GM19467 (cell line): ENCODE data around the gene MBD1.
"Not testable (repeated sequence)": the region's sequence is repeated elsewhere in the genome, so short reads cannot be mapped to it uniquely, and the experiment has no call there.

ENCODE experiments used
- ATAC-seq: cut with Tn5 transposase; IDR thresholded peaks from one replicate; pipeline ENCODE4 v1.9.1; 2021; ENCODE audit warnings: mild to moderate bottlenecking, moderate library complexity; ENCODE audit not compliant: unreplicated experiment

Gene MBD1, protein sequence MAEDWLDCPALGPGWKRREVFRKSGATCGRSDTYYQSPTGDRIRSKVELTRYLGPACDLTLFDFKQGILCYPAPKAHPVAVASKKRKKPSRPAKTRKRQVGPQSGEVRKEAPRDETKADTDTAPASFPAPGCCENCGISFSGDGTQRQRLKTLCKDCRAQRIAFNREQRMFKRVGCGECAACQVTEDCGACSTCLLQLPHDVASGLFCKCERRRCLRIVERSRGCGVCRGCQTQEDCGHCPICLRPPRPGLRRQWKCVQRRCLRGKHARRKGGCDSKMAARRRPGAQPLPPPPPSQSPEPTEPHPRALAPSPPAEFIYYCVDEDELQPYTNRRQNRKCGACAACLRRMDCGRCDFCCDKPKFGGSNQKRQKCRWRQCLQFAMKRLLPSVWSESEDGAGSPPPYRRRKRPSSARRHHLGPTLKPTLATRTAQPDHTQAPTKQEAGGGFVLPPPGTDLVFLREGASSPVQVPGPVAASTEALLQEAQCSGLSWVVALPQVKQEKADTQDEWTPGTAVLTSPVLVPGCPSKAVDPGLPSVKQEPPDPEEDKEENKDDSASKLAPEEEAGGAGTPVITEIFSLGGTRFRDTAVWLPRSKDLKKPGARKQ

DNA sequence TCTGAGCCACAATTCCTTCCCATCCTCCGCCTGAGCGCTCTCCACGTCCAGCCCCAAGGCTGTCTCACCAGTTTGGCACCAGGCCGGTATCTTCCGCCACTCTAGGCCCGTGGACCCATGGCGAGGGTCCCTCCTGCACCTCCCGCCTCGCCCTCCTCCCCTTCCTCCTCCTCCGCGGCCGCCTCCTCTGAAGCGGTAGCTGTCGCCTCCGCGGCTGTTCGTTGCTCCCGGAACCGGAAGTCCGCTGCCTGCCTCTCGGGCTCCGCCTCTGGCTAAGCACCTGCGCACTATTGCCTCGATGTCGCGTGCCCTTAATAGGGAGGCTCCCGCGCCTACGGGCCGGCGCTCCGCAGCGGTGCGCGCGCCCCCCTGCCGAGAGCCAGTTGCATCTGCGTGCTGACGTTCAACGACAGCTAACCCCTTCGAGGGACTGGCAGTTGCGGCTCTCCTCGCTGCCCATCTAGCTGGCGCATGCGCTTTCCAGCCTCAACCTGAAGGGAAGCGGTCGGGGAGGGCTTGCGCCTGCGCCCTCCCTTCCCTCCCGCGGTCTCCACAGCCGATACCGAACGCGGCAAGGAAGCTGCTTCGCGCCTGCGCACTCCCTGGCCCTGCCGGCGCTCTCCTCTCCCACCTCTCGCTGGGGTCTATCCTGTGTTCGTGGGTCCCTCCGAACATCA lies at the start of gene MBD1:
Gene MBD1 (minus strand): TSS at position 229 of the 677 bp plus-strand sequence. CDS start 1,531 bp downstream, outside the sequence.
- ATAC-seq = peak; percentile 87

DNA sequence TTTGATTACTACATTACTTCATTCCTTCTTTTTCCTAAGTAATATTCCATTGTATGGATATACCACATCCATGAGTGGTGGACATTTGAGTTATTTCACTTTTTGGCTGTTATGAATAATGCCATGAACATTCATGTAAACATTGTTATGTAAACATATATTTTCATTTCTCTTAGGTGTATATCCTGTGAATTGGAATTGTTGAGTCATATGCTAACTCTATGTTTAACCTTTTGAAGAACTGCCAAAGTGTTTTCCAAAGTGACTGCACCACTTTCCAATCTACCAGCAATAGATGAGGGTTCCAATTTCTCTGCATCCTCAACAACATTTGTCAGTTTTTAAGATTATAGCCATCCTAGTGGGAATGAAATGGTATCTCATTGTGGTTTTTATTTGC lies 48.9 kb upstream of the MBD1 start:
- ATAC-seq = no peak

DNA sequence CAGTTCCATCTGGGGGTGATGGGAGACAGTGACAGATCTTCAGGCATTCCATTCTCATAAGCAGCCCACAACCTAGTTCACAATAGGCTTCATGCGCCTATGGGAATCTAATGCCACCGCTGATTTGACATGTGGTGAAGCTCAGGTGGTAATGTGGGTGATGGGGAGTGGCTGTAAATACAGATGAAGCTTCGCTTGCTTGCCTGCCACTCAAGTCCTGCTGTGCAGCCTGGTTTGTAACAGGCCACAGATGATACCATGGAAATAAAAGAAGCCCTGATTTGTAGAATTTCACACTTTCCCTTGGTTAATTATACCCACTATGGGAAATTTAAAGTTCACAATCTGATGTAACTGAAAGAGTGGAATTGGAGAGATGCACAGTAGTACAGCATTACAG lies 46.7 kb upstream of the MBD1 start:
- no peak for ATAC-seq

DNA sequence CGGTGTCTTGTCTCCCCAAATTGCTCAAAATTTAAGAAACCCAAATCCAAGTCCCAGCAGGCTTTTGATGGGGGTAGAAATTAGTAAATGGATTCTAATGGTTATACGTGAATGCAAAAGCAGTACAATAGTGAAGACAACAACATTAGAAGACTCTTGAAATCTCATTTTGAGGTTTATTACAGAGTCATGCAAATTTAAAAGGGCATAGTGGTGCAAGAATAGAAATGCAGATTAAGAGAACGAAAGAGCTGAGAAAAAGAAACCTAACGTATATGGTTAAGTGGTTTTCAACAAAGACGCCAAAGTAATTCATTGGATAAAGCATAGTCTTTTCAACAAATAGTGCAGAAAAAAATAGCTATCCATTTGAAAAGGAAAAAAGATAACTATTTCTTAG lies 39.4 kb upstream of the MBD1 start:
- ATAC-seq = peak; percentile 66

DNA sequence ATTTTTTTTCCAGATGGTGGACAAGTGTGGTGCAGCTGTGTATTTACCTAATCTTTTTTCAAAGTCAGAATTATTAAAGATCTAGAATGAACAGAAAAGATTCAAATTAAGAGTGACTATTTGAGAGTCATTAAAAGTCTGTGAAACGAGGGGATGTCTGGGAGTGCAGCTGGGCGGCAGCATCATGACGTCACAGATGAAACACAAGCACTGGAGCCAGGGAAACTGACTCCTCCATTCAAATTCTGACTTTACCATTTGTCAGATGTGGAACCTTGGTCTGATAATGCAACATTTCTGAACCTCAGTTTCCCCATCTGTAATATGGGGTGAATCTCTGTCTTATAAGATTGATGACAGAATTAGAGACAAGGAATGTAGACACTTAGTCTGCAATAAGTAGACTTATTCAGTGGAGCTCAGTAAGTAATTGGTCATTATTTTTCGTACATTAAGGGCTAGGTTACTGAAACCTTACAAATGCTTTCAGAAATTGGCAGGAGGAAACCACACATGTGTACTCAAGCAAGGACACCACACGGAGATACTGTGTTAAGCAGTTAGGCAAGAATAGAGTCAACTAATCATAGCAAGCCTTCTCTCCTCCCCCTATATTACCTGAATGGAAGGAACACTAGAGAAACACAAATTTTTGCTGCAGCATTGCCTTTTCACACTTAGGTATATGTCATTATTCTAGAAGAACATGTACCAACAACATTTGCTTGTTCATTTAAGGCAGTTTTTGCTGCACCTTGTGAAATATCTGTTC lies 34.0 kb upstream of the MBD1 start:
- ATAC-seq = peak; percentile 69

DNA sequence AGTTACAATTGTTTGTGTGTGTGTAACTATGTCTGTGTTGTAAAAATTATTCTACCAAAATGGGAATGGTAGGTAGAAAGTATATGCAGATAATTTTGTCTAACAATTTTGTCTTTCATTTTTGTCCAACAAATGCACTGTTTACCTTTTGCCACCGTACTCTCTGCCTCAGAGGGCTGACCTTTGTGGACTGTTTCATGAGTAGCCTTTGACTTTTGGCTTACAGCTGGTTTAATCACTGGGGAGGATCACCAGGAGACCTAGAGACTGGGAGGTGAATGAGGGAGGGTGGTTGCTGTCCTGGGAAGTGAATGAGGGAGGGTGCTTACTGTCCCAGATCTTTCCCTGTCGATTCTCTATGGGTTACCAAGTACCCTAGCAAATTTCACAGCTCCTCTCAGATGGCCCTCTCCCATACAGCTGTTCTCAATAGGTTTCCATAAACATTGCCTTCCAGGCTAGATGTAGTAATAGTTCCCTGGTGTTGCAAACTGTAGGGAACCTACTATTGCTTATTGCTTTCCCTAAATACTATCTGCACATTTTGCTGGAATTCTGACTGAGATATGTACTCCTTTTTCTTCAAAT lies 32.6 kb upstream of the MBD1 start:
- ATAC-seq = no peak

DNA sequence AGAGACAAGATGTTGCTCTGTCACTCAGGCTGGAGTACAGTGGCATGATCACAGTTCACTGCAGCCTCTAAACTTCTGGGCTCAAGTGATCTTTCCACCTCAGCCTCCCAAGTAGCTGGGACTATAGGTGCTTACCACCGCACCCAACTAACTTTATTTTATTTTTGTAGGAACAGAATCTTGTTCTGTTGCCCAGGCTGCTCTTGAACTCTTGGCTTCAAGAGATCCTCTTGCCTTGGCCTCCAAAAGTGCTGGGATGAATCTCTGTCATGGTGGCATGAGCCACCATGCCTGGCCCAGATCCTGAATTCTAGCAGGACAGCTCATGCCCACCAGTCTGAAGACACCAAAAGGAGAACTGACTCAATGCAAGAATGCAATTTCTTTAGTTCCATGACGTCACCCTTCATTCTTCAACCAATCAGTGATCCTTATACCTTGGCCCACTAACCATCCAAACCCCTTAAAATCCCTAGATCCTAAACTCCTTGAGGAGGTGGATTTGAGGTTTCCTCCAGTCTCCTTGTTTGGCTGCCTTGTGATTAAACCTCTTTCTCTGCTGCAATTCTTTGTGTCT lies 31.8 kb upstream of the MBD1 start:
- no peak for ATAC-seq

DNA sequence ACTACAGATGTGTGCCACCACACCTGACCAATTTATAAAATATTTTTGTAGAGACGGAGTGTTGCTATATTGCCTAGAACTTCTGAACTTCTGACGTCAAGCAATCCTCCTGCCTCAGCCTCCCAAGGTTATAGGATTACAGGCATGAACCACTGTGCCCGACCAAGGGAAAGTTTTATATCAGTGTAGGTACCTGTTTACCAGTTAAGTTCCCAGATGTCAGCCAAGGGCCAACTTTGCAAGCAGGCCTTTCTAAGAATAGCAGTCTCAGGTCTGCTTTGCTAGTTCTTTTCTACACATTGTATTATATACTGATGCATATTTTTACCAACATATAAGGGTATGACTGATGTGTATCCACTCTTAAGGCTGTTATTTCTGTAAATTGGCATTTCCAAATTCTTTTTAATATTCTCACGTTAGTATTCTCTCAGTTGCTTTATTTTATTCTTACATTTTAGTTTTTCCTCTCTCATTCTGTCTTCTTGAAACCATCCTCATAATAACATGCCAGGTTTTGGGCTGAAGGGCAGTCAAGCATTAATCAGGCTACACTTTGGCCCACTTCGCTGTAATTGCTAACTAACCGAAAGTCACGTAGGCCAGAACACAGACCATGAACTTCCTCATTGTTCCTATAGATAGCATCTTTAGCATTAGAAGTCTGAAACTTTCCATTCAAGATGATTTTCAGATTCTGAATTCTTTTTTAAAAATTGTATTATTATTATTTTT lies 31.1 kb upstream of the MBD1 start:
- ATAC-seq = peak; percentile 56

DNA sequence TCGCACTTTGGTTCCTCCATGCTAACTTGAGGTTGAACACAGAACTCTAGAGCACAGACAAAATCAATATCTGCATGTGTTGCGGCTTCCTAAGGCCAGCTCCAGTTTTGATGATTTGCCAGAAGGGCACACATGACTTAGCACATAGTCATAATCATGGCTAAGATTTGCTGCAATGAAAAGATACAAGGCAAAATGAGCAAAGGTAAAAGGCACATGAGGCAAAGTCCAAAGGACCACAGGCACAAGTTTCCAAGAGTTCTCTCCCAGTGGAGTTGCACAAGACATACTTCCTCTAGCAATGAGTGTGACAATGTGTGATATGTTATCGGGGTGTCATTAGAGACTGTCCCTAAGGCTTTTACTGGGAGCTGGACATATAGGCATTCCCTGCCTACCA lies 30.3 kb upstream of the MBD1 start:
- no peak for ATAC-seq

DNA sequence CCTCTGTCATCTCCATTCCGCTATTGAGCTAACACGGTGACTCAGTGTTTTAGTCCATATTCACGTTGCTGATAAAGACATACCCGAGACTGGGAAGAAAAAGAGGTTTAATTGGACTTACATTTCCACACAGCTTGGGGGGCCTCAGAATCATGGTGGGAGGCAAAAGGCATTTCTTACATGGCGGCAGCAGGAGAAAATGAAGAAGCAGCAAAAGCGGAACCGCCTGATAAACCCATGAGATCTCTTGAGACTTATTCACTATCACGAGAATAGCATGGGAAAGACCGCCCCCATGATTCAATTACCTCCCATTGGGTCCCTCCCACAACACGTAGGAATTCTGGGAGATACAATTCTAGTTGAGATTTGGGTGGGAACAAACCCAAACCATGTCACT lies 28.8 kb upstream of the MBD1 start:
- no peak for ATAC-seq

DNA sequence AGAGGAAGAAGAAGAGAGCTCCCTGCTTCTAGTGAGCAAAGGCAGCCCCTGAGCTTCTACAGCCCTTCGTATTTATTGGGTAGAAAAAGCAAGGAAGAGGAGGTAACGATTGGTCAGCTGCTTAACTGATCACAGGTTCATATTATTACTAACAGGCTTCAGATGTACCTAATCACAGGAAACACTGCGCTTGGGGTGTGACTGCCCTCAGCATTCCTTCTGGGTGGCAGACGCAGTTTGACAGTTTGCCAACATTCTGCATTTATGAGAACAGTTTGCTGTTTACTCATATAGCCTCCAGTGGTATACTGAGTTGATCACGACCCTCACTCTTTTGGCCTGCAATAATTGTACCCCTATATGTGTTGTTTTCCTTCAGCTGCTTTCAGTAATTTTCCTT lies 27.5 kb upstream of the MBD1 start:
- not testable (repeated sequence) for ATAC-seq

DNA sequence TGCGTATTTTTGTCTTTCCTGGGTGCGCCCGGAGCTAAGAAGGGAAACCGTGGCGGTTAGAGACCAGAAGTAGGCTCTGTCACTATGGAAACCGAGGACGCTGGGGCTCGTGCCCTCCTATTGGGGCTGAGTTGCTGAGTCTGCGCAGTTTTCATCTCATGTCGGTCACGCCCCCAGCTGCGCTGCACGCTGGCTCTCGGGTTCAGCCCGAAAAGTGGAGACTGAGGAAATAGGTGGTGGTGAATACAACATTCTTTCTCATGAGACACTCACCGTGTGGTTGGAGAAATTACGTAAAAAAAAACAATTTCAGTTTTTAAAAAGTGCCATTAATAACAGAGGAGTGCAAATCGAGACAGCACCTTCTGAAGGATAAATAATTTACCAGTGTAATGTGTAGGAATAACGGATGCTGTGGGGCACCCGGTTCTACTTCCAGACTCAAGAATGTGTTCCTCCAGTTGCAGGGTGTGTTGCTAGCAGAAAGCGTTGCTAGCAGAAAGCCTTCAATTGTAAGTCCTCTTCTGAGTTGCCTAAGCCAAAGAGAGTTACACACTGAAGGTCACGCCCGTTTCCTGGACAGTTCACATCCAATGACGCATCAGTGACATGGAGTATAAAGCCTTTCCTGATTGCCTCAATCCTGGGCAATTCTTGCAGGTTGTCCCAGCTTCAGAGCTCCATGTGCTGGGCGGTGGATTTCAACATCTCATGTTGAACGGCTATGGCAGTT lies 26.6 kb upstream of the MBD1 start:
- peak; percentile 83 for ATAC-seq

DNA sequence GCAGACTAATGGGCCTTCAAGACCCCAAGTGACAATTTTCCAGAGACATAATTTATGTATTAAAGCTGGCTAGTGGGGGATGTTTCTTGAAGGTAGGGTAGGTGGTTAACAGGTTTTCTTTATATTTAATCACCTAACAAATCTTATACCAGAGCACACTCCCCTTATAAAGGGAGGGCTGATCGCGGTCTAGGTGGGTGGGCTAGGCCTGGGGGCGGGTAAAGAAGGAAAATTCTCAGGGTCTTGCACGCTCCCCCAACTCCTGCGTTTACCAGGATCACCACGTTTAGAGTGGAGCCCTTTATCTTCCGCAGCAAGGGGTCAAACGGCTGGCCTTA lies 26.0 kb upstream of the MBD1 start:
- ATAC-seq = no peak

DNA sequence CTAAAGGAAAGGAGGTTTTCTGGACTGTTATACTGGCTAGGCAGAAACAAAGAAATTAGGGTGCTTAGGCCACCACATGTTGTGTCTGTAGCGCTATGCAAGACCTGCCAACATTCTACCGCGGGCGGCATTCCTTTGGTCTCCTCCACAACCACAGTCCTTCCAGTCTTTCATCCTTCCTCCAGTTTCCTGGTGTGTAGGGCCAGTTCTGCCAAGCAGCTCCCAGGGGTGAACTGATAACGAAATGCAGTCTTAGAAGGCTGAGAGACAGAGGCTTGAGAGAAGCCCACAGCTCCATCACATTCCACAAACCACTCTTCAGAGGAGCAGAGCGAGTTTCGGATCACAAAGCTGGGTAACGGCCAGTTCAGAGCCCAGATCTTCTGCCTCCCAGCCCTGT lies 25.6 kb upstream of the MBD1 start:
- ATAC-seq = no peak

DNA sequence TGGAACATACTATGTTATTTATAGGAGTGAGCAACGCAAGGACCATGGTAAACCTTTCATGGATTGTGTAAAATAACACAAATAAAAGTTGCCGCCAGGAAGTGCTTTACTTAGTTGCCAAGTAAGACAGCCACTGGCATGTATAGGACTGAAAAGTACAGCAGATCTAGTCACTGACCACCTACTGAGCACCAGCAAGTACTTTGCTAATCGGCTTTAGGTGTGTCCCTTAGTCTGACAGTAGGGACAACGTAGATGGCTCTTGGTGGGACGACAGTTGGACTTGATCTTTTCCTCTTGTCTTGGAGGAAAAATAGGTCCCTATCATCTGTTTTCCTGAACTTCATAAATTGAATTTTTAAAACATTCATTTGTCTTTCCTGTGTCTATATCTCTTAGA lies 19.8 kb upstream of the MBD1 start:
- ATAC-seq = no peak

DNA sequence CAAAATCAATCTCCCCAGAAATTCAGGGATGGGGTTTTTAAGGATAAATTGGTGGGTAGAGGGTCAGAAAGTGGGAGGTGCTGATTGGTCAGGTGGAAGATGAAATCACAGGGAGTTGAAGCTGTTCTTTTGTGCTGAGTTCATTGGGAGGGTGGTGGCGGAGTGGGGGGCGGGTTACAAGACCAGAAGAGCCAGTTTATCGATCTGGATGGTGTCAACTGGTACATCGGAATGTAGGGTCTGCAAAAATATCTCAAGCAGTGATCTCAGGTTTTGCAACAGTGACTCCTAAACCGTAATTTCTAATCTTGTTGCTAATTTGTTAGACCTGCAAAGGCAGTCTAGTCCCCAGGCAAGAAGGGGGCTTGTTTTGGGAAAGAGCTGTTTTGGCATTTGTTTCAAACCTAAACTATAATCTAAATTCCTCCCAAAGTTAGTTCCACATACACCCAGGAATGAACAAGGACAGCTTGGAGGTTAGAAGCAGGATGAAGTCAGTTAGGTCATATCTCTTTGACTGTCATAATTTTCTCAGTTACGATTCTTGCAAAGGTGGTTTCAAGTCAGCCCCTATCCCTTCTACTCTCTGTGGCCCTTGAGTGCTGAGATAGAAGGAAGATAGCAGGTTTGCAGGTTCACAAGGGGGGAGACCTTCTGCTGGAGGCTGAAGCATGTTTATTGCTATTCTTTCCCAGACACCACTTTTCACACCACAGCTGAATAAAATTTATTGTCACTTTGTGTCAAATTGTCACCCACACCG lies 18.5 kb upstream of the MBD1 start:
- ATAC-seq = no peak

DNA sequence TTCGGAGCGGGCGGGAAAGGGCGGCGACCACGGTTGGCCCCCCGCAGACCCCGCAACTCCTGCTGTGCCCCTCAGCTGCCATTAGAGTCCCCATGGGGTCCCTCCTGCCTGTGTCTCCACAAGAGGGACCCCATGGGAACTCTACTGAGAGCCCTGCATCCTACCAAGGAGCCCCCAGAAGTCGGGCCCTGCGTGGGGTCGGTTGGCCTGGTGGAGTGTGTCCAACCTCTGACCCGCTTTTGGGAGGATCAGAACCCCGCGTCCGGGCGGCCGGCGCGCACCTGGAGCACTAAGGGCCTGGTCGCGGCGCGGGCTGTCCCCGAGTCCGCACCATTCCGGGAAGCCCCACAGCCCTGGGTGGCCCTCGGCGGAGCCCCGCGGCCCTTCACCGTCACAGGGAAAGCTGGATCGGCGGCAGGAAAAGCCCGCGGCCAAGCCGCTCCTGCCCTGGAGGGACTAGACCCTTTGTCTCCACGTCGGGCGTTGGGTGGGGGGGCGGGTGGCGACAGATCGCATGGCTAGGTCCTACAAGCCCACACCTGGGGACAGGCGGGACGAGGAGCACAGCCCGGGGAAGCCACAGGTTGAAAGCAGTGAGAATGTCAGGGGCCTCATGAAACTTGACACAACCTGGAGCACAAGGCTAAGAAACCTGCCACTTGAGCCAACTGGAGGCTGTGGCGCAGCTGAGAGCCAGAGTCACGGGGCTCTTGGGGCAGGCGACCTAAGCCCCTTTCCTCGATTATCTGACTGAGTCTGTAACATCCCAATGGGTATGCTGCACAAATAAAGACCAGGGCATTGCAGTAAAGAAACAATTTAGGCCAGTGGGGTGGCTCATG lies 17.3 kb upstream of the MBD1 start:
- ATAC-seq = no peak
